Nephron (organoid): Measurements from ENCODE around the gene KIF26B.

Source experiments
- H3K27ac Mint-ChIP-seq, 3 experiments: 2 replicates each; pipeline ENCODE4 v1.8.0; 2020; ENCODE audit warnings: mixed read lengths in 3 of 3, mild to moderate bottlenecking in 2 of 3, moderate library complexity in 1 of 3
- H3K27me3 Mint-ChIP-seq: 2 replicates; pipeline ENCODE4 v1.8.0; 2021; ENCODE audit warnings: low read depth, mild to moderate bottlenecking, moderate library complexity, mixed read lengths
- H3K36me3 Mint-ChIP-seq: 2 replicates; pipeline ENCODE4 v1.8.0; 2020; ENCODE audit warnings: low read depth, mixed read lengths
- H3K4me1 Mint-ChIP-seq: 2 replicates; pipeline ENCODE4 v1.8.0; 2020; ENCODE audit warnings: mixed read lengths
- H3K4me3 Mint-ChIP-seq, 3 experiments: 2 replicates each; pipeline ENCODE4 v1.8.0; 2020; ENCODE audit warnings: mild to moderate bottlenecking in 3 of 3, mixed read lengths in 3 of 3, moderate library complexity in 2 of 3
- H3K9me3 Mint-ChIP-seq: 2 replicates; pipeline ENCODE4 v1.8.0; 2020; ENCODE audit warnings: mixed read lengths
- TF ChIP-seq, protein P1 (sequence below), 3 experiments: fragments of 200-600 bp; sonication (generic); IDR thresholded peaks; one replicate each; pipeline ENCODE4 v1.5.0; 2021; ENCODE audit warnings: antibody characterized with exemption in 3 of 3; ENCODE audit not compliant: unreplicated experiment in 3 of 3

The KIF26B gene

DNA sequence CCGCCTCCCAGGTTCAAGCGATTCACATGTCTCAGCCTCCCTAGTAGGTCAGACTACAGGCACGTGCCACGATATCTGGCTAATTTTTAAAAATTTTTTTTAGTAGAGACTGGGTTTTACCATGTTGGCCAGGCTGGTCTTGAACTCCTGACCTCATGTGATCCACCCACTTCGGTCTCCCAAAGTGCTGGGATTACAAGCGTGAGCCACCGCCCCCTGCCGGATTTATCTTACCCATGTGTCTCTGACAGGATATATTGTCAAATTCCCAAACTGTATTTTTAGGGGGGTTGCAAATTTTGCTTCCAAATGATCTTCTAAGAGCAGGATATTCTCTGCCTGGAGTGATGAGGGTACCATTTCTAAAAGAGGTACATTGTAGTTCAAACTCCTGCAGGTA is 74.3 kb downstream of the KIF26B start:
- peaks cover 7% of the 10 kb centered on the region for H3K36me3 Mint-ChIP-seq
- peaks cover 5% of the 10 kb centered on the region for H3K27me3 Mint-ChIP-seq
- H3K4me1 Mint-ChIP-seq: peaks cover 21% of the 10 kb centered on the region
- H3K27ac Mint-ChIP-seq: peak overlapping the region in 1 of 3 experiments; percentile 33
- TF ChIP-seq, protein P1, sequence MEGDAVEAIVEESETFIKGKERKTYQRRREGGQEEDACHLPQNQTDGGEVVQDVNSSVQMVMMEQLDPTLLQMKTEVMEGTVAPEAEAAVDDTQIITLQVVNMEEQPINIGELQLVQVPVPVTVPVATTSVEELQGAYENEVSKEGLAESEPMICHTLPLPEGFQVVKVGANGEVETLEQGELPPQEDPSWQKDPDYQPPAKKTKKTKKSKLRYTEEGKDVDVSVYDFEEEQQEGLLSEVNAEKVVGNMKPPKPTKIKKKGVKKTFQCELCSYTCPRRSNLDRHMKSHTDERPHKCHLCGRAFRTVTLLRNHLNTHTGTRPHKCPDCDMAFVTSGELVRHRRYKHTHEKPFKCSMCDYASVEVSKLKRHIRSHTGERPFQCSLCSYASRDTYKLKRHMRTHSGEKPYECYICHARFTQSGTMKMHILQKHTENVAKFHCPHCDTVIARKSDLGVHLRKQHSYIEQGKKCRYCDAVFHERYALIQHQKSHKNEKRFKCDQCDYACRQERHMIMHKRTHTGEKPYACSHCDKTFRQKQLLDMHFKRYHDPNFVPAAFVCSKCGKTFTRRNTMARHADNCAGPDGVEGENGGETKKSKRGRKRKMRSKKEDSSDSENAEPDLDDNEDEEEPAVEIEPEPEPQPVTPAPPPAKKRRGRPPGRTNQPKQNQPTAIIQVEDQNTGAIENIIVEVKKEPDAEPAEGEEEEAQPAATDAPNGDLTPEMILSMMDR (IDR thresholded peaks at IDR 0.05; ENCODE audit: unreplicated experiment in 3 of 3): no peak
- H3K4me3 Mint-ChIP-seq: no peak overlapping the region
- H3K9me3 Mint-ChIP-seq: no peaks in the 10 kb centered on the region

DNA sequence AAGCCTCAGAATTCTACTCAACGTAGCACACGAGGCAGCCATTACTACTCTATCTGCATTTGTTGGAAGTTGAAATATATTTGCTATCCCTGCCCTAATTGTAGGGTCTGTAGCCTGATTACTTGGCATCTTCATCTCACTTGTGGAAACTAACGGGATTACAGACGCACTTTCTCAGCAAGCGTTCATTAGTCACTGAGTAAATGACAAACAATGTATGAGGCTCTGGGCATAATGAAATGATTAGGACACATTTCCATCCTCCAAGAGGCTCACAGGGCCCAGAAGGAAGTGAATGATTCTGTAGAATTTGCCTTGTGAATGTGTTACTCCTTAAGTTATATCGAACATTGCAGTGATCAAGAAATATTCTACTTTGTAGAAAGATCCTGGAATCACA is 78.1 kb downstream of the KIF26B start:
- Mint-ChIP-seq H3K9me3 (no peaks in the 10 kb centered on the region), H3K27me3 (peaks cover 5% of the 10 kb centered on the region), H3K36me3 (peaks cover 7% of the 10 kb centered on the region), H3K4me3 (no peak overlapping the region), H3K4me1 (peaks cover 9% of the 10 kb centered on the region), H3K27ac (no peak overlapping the region)
- TF ChIP-seq, protein P1 (IDR thresholded peaks at IDR 0.05; ENCODE audit: unreplicated experiment in 3 of 3): no peak

DNA sequence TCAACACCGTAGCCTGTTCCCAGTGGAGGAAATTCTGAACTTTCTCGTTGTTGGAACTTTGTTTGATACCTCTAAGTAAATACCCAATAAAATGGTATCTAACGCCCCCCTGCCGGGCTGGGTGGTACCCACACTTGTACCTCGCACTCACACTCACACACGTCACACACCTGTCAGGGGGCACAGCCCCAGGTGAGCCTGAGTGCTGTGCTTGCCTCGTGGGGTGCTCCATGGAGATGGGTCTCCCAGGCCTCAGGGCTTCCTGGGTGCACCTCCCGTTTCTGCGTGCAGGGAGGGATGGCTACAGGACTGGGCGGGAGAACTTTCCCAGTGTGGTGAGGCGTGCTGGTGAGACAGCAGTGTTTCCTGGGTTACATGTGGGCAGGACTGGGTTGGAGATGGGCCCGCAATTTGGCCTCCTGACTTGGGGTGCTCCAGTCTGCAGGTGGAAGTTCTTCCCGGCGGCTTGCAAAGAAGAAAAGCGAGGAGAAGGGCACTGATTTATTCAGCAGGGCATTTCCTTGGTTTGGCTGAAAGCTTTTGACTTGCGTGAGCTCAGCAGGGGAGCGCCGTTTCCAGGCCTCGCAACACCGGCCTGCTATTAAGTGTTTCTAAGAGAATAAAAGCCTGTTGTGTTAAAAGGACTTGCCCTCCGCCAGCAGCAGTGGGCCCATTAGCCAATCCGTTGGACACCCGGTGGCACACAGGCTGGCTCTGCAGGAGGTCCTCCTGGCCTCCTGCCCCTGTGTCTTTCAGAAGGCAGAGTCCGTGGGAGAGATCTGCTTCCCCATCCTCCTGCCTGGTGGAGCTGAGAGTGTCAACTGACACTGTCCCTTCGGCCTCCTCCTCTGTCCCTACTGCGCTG is 79.7 kb downstream of the KIF26B start:
- no peaks in the 10 kb centered on the region for H3K9me3 Mint-ChIP-seq
- H3K36me3 Mint-ChIP-seq: peaks cover 6% of the 10 kb centered on the region
- TF ChIP-seq, protein P1 (IDR thresholded peaks at IDR 0.05; ENCODE audit: unreplicated experiment in 3 of 3): no peak
- H3K4me1 Mint-ChIP-seq: peaks cover 9% of the 10 kb centered on the region
- H3K27ac Mint-ChIP-seq: peak overlapping the region in 2 of 3 experiments; percentile 47 to 55
- H3K4me3 Mint-ChIP-seq: no peak overlapping the region
- H3K27me3 Mint-ChIP-seq: peaks cover 5% of the 10 kb centered on the region

DNA sequence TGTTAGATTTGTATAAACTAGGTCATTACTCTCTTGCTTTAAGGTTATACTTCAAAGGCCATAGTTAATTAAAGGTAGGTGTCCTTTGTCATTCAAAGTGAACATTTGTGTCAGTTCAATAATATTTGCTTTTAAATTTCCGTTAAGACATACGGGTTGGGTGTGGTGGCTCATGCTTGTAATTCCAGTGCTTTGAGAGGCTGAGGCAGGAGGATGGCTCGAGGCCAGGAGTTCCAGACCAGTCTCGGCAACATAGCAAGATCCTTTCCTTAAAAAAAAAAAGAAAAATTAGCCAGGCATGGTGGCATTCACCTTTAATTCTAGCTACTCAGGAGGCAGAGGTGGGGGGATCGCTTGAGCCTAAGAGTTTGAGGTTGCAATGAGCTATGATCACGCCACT is 80.4 kb downstream of the KIF26B start:
- Mint-ChIP-seq H3K4me3 (no peak overlapping the region), H3K9me3 (no peaks in the 10 kb centered on the region), H3K27ac (peak overlapping the region in 2 of 3 experiments; percentile 47 to 55), H3K36me3 (peaks cover 6% of the 10 kb centered on the region), H3K27me3 (peaks cover 5% of the 10 kb centered on the region), H3K4me1 (peaks cover 9% of the 10 kb centered on the region)
- TF ChIP-seq, protein P1 (IDR thresholded peaks at IDR 0.05; ENCODE audit: unreplicated experiment in 3 of 3): no peak

DNA sequence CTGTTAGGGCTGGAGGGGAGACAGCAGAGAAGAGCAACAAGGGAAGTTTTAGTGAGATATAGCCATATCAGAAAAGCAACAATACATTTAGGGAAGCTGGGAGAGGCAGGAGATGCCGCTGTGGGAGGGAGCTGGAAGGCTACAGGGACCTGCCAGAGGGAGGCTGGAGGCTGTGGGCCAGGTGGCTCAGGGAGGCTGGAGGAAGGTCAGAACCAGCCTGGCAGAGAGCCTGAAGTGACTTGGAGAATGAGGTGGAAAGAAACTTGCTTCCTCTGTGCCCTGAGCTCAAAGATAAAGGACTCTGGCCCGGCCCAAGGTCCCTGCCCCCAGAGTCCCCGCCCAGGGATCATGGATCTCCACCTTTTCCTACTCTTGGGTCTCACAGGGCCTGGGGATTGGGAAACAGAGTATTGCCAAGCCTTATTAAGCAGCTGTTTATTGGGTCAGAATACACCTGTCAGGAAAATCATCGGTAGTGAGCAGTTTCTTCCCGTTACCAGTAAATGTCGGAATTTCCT is 85.9 kb downstream of the KIF26B start:
- no peak overlapping the region for H3K4me3 Mint-ChIP-seq
- H3K4me1 Mint-ChIP-seq: no peaks in the 10 kb centered on the region
- TF ChIP-seq, protein P1 (IDR thresholded peaks at IDR 0.05; ENCODE audit: unreplicated experiment in 3 of 3): no peak
- H3K9me3 Mint-ChIP-seq: no peaks in the 10 kb centered on the region
- H3K27ac Mint-ChIP-seq: peak overlapping the region in 1 of 3 experiments; percentile 28
- peaks cover 8% of the 10 kb centered on the region for H3K36me3 Mint-ChIP-seq
- no peaks in the 10 kb centered on the region for H3K27me3 Mint-ChIP-seq
